HG02840 (cell line): ENCODE results near the gene ALG10B.
"Not testable (repeated sequence)": the region's sequence is repeated elsewhere in the genome, so short reads cannot be mapped to it uniquely, and the experiment has no call there.

Source experiments
- ATAC-seq: cut with Tn5 transposase; IDR thresholded peaks from one replicate; pipeline ENCODE4 v1.9.1; 2021; ENCODE audit warnings: mild to moderate bottlenecking, moderate library complexity, moderate number of reproducible peaks; ENCODE audit not compliant: unreplicated experiment, low FRiP score

Gene ALG10B, protein sequence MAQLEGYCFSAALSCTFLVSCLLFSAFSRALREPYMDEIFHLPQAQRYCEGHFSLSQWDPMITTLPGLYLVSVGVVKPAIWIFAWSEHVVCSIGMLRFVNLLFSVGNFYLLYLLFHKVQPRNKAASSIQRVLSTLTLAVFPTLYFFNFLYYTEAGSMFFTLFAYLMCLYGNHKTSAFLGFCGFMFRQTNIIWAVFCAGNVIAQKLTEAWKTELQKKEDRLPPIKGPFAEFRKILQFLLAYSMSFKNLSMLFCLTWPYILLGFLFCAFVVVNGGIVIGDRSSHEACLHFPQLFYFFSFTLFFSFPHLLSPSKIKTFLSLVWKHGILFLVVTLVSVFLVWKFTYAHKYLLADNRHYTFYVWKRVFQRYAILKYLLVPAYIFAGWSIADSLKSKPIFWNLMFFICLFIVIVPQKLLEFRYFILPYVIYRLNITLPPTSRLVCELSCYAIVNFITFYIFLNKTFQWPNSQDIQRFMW

DNA sequence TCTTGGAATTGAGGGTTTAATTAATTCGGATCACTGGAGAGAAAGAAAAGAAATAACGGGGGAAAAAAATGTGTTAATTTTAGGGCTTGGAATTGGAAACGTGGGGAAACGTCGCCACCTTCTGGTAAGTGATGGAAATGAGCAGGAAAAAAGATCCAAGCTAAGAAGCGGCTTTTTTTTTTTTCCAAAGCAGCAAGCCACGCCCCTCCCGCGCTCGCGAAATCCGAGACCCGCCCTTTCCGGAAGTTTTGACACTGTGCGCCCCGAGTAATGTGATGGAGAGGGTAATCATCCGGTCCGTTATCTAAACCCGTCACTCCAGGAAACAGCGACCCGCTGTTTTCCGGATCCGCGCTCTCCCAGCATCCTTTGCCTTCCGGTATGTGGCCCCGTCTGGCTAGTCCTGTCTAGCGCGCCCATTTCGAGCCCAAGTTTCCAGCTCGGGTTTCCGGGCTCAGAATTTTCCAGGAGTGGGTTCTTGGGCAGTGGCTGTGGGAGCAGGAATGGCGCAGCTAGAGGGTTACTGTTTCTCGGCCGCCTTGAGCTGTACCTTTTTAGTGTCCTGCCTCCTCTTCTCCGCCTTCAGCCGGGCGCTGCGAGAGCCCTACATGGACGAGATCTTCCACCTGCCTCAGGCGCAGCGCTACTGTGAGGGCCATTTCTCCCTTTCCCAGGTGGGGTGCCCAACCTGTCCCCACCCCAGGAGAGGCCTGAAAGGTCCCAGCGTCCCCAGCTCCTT, at the start of gene ALG10B:
Gene ALG10B (plus strand): TSS at position 384 of the 739 bp plus-strand sequence. CDS start 120 bp downstream, at position 504.
- ATAC-seq: peak; percentile 100

DNA sequence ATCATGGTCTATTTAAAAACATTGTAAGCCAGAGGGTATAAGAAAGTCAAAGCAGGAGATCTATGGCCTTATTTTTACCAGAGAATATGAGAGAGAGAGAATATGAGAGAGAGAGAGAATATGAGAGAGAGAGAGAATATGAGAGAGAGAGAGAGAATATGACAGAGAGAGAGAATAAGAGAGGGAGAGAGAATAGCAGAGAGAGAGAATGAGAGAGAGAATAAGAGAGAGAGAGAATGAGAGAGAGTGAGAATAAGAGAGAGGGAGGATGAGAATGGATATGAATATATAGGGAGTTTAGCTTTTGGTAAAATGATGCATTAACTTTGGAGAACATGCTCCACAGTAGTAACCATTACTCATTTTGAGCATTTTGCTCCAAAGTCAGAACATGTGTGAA, 48.0 kb upstream of the ALG10B start:
- ATAC-seq: no peak

DNA sequence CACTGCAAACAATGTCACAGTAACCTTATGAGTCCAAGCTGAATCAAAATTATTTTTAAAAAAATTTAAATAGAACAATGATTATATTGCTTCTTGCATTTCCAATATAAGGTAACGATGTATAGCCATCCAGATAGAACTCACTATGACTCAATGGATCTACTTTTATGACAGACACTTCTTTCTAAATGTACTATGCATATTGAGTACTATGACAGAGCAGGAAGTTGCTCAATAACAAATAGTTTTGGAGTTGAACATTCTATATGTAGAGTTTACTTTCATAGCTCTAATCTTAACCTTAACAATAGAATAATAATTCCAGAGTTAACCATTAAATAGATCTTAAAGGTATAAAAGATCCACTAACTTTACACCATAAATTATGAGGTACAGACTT, 46.7 kb upstream of the ALG10B start:
- no peak for ATAC-seq

DNA sequence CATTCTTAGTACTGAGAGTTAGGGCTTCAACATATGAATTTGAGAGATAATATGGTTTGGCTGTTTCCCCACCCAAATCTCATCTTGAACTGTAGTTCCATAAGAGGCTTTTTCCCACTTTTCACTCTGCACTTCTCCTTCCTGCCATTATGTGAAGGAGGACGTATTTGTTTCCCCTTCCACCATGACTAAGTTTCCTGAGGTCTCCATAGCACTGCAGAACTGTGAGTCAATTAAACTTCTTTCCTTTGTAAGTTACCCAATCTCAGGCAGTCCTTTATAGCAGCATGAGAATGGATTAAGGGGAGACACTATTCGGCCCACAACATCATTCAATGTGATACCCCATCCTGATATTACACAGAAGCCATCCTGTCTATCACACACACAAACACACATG, 36.8 kb upstream of the ALG10B start:
- no peak for ATAC-seq

DNA sequence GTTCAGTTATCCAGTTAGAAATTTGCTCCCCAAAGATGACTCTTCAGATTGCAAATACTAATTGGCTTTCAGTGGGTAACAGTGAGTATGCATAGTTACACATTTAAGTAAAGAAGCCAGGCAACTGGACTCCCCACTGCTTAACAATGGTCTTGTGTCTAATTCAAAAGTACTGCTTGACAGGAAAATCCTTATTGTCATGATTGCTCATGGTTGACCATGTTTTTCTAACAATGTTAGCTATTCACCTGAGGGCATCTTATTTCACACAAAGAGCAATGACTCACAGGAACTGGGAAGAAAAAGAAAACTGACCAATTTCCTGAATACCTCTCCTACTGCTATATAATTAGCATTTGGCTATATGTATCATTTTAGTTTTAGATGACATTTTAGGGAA, 33.7 kb upstream of the ALG10B start:
- no peak for ATAC-seq

DNA sequence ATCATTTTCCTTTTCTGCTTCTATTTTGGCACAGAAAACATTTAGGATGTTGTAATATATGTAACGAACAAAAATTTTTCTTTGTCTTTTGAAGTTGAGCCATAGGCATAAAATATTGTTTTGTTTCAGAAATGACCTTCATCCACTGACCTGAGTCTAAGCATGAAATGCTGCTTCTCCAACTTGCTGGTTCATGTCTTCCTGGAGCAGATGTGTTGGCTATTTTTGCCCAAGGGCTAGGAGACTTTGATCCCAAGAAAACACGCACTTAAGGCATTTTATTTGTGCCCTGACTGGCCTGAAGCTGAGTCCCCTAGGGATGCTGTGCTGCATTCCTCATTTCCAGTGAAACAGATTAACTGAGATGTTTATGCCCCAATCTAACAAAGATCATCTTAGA, 27.2 kb upstream of the ALG10B start:
- no peak for ATAC-seq

DNA sequence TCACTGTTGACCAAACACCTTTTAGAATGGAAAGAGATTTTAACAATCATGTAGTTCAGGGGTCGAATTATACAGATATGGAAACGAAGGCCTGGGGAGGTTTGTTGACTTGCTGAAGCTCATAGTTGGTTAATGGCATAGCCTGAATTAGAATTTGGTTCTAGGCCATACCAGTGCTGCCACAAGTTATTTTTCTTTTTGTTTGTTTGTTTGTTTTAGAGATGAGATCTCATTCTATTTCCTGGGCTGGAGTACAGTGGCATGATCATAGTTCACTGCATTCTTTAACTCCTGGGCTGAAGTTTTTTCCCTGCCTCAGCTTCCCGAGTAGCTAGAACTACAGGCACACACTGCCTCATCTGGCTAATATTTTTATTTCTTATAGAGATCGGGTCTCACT, 25.4 kb upstream of the ALG10B start:
- no peak for ATAC-seq

DNA sequence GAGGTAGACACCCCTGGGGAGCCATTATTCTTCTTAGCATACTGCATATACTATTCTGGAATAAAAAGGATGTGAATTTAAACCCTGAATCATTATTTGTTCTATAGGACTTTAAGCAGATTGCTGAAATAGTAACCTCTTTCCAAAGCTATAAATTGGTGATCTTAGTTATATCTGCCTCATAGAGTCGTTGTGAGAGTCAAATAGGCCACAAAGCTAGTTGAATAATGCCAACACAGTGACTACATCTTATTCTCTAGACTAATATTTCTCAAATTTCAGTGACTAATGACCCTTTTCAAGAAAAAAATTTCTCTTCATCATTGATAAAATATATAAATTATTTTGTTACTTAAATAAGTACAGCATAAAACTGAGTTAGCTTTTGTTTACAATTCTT, 13.6 kb upstream of the ALG10B start:
- ATAC-seq: not testable (repeated sequence)

DNA sequence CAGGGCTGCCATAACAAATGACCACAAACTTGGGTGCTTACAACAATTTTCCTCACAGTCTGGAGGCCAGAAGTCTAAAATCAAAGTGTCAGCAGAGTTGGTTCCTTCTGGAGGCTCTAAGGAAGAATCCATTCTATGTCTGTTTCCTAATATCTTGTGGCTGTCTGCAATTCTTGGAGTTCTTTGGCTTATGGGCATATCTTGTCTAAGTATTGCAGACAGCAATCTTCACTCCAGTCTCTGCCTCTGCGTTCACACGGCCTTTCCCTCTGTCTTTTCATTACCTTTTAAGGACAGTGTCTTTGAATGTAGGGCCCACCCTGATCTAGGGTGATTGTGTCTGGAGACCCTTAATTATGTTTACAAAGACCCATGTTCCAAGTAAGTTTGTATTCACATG, 5.4 kb downstream of the ALG10B start:
- not testable (repeated sequence) for ATAC-seq

DNA sequence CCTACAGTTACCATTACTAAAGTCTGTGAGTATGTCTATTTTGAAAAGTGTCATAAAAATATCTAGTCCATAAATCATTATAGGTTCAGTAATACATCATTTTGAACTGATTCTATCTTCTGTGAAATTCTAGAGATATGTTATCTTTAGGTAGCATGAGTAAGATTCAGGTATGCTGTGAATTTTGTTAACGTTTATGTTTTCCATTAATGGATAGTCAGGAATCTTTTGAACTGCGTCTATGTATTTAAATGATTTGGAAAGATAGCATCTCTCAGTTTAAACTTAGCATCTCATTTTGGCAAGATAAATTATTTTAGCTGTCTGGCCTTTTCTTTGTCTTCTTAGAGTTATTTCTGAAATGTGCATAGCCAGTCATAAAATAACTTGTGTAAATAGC, 8.3 kb downstream of the ALG10B start:
- no peak for ATAC-seq

DNA sequence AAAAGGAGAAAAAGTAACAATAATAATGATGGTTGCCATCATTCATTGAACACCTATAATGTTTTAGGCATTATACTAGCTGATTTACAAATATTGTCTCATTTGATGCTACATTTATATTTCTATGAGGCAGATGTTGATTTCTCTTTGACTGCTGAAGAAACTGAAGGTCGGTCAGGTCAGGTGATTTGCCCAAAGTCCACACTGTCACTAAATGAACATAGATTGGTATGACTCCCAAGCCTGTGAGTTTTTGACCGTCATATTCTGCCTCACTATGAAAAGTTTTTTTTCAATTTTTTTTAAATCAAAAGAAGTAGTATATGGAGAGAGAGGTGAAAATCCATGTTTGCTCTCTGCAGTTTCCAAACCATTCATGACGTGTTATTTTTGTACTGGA, 10.8 kb downstream of the ALG10B start:
- ATAC-seq: no peak

DNA sequence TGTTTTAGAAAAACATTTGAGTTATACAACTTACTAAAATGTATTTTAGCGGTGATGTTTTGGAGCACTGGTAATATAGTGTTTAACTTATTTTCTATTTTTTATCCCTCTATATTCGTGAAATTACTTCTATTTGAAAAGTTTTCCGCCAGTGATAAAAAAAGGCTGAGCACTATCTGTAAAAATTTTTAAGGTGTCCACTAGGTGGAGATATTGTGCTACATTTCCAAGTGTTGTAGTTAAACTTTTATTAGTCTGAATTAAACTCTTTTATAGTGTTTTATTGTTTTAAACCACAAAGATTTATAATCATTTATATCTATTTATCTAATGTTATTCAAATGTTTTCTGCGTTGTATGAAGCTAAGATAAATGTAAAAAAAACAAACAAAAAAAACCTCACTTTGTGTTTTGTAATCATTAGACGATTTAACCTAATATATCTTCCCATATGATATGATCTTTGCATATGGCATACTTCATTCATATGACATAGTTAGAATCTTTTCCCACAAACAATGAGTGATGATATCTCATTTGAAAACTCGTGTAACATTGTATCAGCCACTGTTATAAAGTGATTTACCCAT, 11.8 kb downstream of the ALG10B start:
- ATAC-seq: peak; percentile 58

DNA sequence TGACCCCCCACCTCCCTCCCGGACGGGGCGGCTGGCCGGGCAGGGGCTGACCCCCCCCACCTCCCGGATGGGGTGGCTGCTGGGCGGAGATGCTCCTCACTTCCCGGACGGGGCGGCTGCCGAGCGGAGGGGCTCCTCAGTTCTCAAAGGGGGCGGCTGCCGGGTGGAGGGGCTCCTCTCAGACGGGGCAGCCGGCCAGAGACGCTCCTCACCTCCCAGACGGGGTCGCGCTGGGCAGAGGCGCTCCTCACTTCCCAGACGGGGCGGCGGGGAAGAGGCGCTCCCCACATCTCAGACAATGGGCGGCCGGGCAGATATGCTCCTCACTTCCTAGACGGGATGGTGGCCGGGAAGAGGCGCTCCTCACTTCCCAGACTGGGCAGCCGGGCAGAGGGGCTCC, 13.8 kb downstream of the ALG10B start:
- ATAC-seq: not testable (repeated sequence)

DNA sequence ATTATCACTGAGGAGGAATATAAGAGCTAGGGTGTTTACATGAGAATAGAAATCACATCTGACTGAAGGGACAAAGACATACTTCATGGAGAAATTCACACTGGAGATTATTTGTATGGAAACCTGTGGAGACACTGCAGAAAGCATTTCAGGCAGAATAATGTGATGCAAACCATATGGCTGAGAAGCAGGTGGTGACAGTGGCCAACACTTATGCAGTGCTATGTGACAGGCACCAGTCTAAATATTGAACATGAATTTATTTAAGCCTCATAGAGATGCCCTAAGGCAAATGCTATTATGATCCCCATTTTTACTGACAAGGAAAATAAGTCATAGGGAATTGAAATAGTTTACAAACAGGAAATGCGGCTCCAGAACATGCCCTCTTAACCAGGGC, 16.2 kb downstream of the ALG10B start:
- no peak for ATAC-seq

DNA sequence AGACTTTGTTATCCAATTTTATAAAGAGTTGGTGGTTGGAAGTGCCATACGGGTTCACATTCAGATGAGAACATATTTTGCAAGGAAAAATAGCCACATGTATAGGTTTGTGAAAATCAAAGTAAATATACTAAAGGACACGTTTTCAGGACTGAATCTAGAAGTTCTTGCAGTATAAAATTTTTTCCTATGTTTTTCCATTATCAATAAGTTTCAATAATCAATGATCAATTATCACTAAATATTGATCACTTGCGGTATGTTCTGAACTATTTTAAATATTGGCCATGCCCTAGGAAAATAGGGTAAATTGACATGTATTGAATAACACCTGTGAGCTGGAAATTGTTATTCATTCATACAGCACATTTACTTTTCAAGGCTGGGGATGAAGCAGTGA, 25.9 kb downstream of the ALG10B start:
- ATAC-seq: no peak

DNA sequence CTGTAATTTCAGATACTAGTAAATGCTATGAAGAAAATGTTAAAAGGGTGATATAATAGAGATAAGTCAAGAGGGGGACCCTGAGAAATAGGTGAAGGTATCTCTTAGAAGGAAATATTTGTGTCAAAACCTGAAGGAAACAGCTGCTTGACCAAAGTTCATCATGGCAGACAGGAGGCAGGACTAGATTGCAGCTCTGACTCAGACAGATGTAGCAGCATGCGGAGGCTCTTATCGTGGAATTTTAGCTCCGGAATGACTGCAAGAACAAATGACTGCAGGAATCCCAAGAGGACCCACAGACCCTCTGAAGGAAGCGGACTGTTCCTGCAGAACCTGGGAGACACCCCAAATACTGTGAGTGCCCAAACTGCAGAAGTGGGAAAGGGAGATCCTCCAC, 26.7 kb downstream of the ALG10B start:
- not testable (repeated sequence) for ATAC-seq

DNA sequence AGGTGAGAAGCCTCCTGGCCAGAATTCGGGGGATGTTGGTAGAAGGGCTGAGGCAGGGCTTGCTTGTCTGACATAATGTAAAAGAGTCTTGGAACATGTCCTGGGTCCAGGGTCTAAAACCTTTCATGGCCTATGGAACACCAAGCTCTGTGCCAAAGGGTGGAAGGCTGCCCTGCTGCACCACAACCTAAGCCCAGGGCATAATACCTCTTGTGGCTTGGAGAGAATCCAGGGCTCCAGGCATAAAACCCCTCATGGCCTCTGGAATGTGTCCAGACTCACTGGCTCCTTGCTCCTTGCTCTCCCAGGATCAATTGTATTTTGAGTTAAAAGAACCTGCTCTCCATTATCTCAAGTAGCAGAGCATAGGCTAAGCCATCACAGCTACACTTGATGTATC, 27.3 kb downstream of the ALG10B start:
- not testable (repeated sequence) for ATAC-seq

DNA sequence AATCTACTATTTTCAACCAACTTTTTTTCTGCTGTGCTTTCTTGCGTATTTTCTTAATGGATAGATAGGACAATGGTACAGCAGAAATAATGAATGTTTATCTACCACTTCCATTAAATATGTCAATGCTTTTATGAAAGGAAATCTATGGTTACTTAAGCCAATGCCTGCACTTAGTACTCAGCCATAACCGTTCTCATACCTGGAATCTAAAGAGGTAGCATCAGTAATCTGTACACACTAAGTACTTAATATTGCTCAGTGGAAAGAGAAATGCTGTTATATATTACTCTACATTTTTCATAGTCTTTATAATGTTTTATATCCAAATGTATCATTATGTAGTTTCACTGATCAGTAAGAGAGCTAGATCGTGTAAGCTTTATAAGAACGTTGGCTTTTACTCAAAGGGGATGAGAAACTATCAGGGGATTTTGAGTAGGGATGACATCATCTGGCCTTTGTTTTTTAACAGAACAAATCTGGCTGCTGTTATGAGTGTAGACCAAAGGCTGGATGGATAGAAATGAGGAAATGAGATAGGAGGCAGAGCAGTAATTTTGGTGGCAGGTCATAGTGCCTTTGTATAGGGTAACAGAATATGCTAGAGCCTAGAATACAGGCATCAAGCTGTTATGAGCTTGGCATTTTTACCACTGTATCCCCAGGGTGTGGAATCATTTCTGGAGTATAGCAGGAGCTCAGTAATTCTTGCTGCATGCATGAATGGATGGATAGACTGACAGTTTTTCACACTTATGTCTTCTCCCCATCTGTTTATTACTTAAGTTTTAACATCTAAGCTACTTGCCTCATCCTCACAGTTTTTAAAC, 34.0 kb downstream of the ALG10B start:
- ATAC-seq: peak; percentile 99

DNA sequence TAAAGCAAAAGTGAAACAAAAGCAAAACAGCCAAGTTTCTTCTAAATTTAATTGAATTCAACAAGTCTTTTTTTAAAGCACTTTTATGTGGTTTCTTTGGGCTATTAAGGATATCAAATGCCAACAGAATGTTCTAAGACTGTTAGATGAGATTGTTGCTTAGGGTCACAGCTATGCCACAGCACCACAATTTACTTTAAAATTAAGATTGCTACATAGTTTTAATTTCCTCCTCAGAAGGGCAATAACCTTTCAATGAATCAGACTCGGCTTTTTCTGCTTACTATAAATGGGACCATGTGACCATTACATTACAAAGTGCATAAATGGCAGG, 34.6 kb downstream of the ALG10B start:
- ATAC-seq: not testable (repeated sequence)

DNA sequence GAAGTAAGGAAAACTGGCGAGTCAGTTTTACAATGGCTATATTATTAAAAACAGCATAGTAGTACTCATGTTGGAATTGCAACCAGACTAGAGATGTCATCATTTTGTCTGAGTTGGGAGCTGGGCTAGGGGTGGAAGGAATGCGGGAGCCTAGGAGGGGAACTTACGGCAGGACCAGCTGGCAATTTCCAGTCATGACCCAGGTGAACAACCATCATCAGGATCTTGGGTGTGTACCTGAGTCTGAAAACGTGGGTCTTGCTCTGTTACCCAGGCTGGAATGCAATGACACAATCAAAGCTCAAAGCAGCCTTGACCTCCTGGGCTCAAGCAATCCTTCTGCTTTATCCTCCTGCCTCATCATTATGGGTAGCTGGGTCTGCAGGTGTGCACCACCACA, 50.9 kb downstream of the ALG10B start:
- ATAC-seq: no peak

DNA sequence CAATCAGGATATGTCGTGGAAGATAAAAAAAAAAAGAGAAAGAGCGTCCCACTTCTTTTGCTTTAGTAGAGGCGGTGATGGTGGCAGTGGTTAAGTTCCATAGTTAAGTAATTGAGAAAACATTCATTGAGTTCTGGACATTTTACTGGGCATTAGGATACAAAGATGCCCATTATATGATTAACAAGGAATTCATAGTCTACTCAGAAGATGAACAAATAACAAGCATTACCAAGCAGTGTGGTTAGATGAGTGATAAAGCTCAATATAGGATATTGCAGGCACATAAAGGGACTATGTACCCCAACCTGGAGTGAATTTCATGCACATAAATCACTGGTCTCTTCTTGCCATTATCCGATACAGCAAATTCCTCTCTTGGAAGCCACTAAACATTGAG, 53.7 kb downstream of the ALG10B start:
- no peak for ATAC-seq
